Measurements from ENCODE around the gene MPP4. TPM values are rescaled to one million over a fixed set of nuclear protein-coding genes. Genes with fewer than 3 reads are reported as not detected.

Gene MPP4
- total RNA-seq, 1 donor from 2014 or later = not detected

DNA sequence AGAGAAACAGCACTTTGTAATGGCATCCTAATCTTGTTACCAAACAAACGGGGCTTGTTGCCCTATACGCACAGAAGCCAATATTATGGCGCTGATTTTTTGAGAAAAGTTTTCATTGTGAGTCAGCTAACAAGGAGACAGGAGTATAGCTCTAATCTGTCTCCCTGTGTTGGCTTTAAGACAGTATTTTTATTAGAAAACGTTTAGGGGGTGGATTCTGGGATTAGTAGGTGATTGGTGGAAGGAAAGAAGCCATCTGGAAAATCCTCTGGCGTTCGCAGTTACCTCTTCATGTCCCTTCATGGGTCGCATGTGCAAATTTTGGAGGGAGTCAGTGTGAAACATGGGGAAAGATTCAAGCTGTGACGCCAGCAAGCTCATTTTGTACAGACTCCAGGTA lies 54.4 kb downstream of the MPP4 start:
- DNase-seq (ENCODE audit: low spot score, unreplicated experiment) = no peak
- no peaks in the 10 kb centered on the region for H3K27me3 Mint-ChIP-seq
- TF ChIP-seq, protein P1, sequence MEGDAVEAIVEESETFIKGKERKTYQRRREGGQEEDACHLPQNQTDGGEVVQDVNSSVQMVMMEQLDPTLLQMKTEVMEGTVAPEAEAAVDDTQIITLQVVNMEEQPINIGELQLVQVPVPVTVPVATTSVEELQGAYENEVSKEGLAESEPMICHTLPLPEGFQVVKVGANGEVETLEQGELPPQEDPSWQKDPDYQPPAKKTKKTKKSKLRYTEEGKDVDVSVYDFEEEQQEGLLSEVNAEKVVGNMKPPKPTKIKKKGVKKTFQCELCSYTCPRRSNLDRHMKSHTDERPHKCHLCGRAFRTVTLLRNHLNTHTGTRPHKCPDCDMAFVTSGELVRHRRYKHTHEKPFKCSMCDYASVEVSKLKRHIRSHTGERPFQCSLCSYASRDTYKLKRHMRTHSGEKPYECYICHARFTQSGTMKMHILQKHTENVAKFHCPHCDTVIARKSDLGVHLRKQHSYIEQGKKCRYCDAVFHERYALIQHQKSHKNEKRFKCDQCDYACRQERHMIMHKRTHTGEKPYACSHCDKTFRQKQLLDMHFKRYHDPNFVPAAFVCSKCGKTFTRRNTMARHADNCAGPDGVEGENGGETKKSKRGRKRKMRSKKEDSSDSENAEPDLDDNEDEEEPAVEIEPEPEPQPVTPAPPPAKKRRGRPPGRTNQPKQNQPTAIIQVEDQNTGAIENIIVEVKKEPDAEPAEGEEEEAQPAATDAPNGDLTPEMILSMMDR (IDR thresholded peaks at IDR 0.05; ENCODE audit: unreplicated experiment) = no peak
- H3K27ac Mint-ChIP-seq = peak overlapping the region; percentile 78
- no peaks in the 10 kb centered on the region for H3K36me3 Mint-ChIP-seq (ENCODE audit: insufficient read depth)
- H3K4me3 Mint-ChIP-seq (ENCODE audit: low read depth) = peak overlapping the region; percentile 98
- H3K9me3 Mint-ChIP-seq (ENCODE audit: low read depth) = no peaks in the 10 kb centered on the region
- peaks cover 15% of the 10 kb centered on the region for H3K4me1 Mint-ChIP-seq (ENCODE audit: low read depth)

- Mint-ChIP-seq H3K36me3 (ENCODE audit: insufficient read depth) (peaks cover 3% of the 10 kb centered on the region), H3K27ac (peak within 1 kb of the TSS; percentile 97), H3K27me3 (no peaks in the 10 kb centered on the region), H3K4me3 (ENCODE audit: low read depth) (peak within 1 kb of the TSS; percentile 98), H3K9me3 (ENCODE audit: low read depth) (no peaks in the 10 kb centered on the region), H3K4me1 (ENCODE audit: low read depth) (peaks cover 15% of the 10 kb centered on the region)
- DNase-seq (ENCODE audit: low spot score, unreplicated experiment) = peak; percentile 41
- TF ChIP-seq, protein P1 (IDR thresholded peaks at IDR 0.05; ENCODE audit: unreplicated experiment) = no peak
These were observed 55.1 kb downstream of the MPP4 start, which contains the start of gene TMEM237 for GRCh38 chr2:201643216-201643890. Gene TMEM237 (minus strand): TSS chr2:201643503. CDS start chr2:201643400, 103 bp downstream.

GRCh38 chr2:201642579-201643215 lies 55.7 kb downstream of the MPP4 start:
- Mint-ChIP-seq H3K36me3 (ENCODE audit: insufficient read depth) (peaks cover 6% of the 10 kb centered on the region), H3K9me3 (ENCODE audit: low read depth) (no peaks in the 10 kb centered on the region), H3K27ac (peak overlapping the region; percentile 97), H3K27me3 (no peaks in the 10 kb centered on the region), H3K4me1 (ENCODE audit: low read depth) (peaks cover 15% of the 10 kb centered on the region), H3K4me3 (ENCODE audit: low read depth) (peak overlapping the region; percentile 98)
- peak; percentile 85 for DNase-seq (ENCODE audit: low spot score, unreplicated experiment)
- TF ChIP-seq, protein P1 (IDR thresholded peaks at IDR 0.05; ENCODE audit: unreplicated experiment) = no peak

GRCh38 chr2:201642086-201642578 lies 56.3 kb downstream of the MPP4 start:
- TF ChIP-seq, protein P1 (IDR thresholded peaks at IDR 0.05; ENCODE audit: unreplicated experiment) = no peak
- no peaks in the 10 kb centered on the region for H3K9me3 Mint-ChIP-seq (ENCODE audit: low read depth)
- H3K27me3 Mint-ChIP-seq = no peaks in the 10 kb centered on the region
- no peak for DNase-seq (ENCODE audit: low spot score, unreplicated experiment)
- H3K36me3 Mint-ChIP-seq (ENCODE audit: insufficient read depth) = peaks cover 6% of the 10 kb centered on the region
- H3K4me1 Mint-ChIP-seq (ENCODE audit: low read depth) = peaks cover 15% of the 10 kb centered on the region
- H3K27ac Mint-ChIP-seq = peak overlapping the region; percentile 97
- H3K4me3 Mint-ChIP-seq (ENCODE audit: low read depth) = peak overlapping the region; percentile 98

- no peak overlapping the region for H3K4me3 Mint-ChIP-seq (ENCODE audit: low read depth)
- H3K27me3 Mint-ChIP-seq = no peaks in the 10 kb centered on the region
- TF ChIP-seq, protein P1 (IDR thresholded peaks at IDR 0.05; ENCODE audit: unreplicated experiment) = no peak
- peaks cover 14% of the 10 kb centered on the region for H3K36me3 Mint-ChIP-seq (ENCODE audit: insufficient read depth)
- DNase-seq (ENCODE audit: low spot score, unreplicated experiment) = no peak
- no peaks in the 10 kb centered on the region for H3K9me3 Mint-ChIP-seq (ENCODE audit: low read depth)
- H3K4me1 Mint-ChIP-seq (ENCODE audit: low read depth) = peaks cover 13% of the 10 kb centered on the region
- no peak overlapping the region for H3K27ac Mint-ChIP-seq
These were observed 59.2 kb downstream of the MPP4 start for GRCh38 chr2:201639205-201639604.
